ENCODE data around the gene MAMDC2. TPM values are rescaled to one million over a fixed set of nuclear protein-coding genes. Genes with fewer than 3 reads are reported as not detected.

MAMDC2 gene
- total RNA-seq, 1 donor from 2014 or later: not detected

- H3K9me3 Mint-ChIP-seq: no peaks in the 10 kb centered on the region
- intact Hi-C loops (cut with micrococcal nuclease): no loop called here
- H3K27ac Mint-ChIP-seq: no peak overlapping the region
- H3K36me3 Mint-ChIP-seq (ENCODE audit: low read depth): no peaks in the 10 kb centered on the region
- no peaks in the 10 kb centered on the region for H3K4me1 Mint-ChIP-seq
- DNase-seq: no peak
- peaks cover 5% of the 10 kb centered on the region for H3K27me3 Mint-ChIP-seq
- H3K4me3 Mint-ChIP-seq: no peak overlapping the region
Measured at GRCh38 chr9:70133253-70134208, 89.9 kb downstream of the MAMDC2 start.

DNA sequence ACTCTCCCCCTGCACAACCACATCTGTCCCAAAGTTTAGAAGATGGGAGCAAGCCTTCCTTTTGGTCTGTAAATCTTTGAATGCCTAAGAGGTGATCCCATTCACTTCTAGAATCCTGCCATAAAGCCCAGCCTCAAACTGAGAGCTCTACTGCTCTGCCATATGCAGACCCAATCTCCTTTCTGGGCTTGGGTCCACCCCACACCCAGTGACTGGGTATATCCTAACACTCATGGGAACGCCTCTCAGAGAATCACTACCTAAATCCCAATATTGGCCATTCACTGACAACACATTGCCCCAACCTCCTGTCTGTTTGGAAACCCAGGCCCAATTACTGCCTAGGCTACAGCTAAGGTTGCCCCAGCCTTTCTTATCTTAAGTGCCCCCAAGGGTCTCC is 90.7 kb downstream of the MAMDC2 start:
- Mint-ChIP-seq H3K36me3 (ENCODE audit: low read depth) (no peaks in the 10 kb centered on the region), H3K27me3 (peaks cover 5% of the 10 kb centered on the region), H3K9me3 (no peaks in the 10 kb centered on the region), H3K4me3 (no peak overlapping the region), H3K4me1 (no peaks in the 10 kb centered on the region), H3K27ac (no peak overlapping the region)
- intact Hi-C loops (cut with micrococcal nuclease): no loop called here
- no peak for DNase-seq

- Mint-ChIP-seq H3K4me3 (no peak overlapping the region), H3K27me3 (peaks cover 5% of the 10 kb centered on the region), H3K27ac (no peak overlapping the region), H3K36me3 (ENCODE audit: low read depth) (no peaks in the 10 kb centered on the region), H3K9me3 (no peaks in the 10 kb centered on the region), H3K4me1 (no peaks in the 10 kb centered on the region)
- intact Hi-C loops (cut with micrococcal nuclease): no loop called here
- no peak for DNase-seq
Measured at GRCh38 chr9:70135176-70135575, 91.5 kb downstream of the MAMDC2 start.

- no peak overlapping the region for H3K4me3 Mint-ChIP-seq
- peaks cover 5% of the 10 kb centered on the region for H3K27me3 Mint-ChIP-seq
- H3K27ac Mint-ChIP-seq: no peak overlapping the region
- intact Hi-C loops (cut with micrococcal nuclease): no loop called here
- H3K4me1 Mint-ChIP-seq: no peaks in the 10 kb centered on the region
- no peaks in the 10 kb centered on the region for H3K9me3 Mint-ChIP-seq
- no peak for DNase-seq
- no peaks in the 10 kb centered on the region for H3K36me3 Mint-ChIP-seq (ENCODE audit: low read depth)
Measured at GRCh38 chr9:70136632-70137031, 93.0 kb downstream of the MAMDC2 start.

GRCh38 chr9:70137577-70137976 is 93.9 kb downstream of the MAMDC2 start:
- H3K27me3 Mint-ChIP-seq: peaks cover 5% of the 10 kb centered on the region
- no peak for DNase-seq

GRCh38 chr9:70142101-70142500 is 98.5 kb downstream of the MAMDC2 start:
- Mint-ChIP-seq H3K27me3 (peaks cover 2% of the 10 kb centered on the region), H3K4me1 (no peaks in the 10 kb centered on the region), H3K27ac (no peak overlapping the region), H3K36me3 (ENCODE audit: low read depth) (no peaks in the 10 kb centered on the region), H3K9me3 (no peaks in the 10 kb centered on the region), H3K4me3 (no peak overlapping the region)
- intact Hi-C loops (cut with micrococcal nuclease): no loop called here
- no peak for DNase-seq

More at GRCh38 chr9:70137577-70137976, 93.9 kb downstream of the MAMDC2 start:
- Mint-ChIP-seq H3K4me3 (no peak overlapping the region), H3K9me3 (no peaks in the 10 kb centered on the region), H3K36me3 (ENCODE audit: low read depth) (no peaks in the 10 kb centered on the region), H3K27ac (no peak overlapping the region), H3K4me1 (no peaks in the 10 kb centered on the region)
- intact Hi-C loops (cut with micrococcal nuclease): no loop called here

- H3K27me3 Mint-ChIP-seq: peaks cover 2% of the 10 kb centered on the region
- no peak overlapping the region for H3K27ac Mint-ChIP-seq
- no peaks in the 10 kb centered on the region for H3K9me3 Mint-ChIP-seq
Measured at GRCh38 chr9:70143394-70144130, 99.9 kb downstream of the MAMDC2 start.

GRCh38 chr9:70144131-70144503 is 100.5 kb downstream of the MAMDC2 start:
- Mint-ChIP-seq H3K4me3 (no peak overlapping the region), H3K9me3 (no peaks in the 10 kb centered on the region), H3K27me3 (peaks cover 2% of the 10 kb centered on the region), H3K4me1 (no peaks in the 10 kb centered on the region), H3K27ac (no peak overlapping the region), H3K36me3 (ENCODE audit: low read depth) (no peaks in the 10 kb centered on the region)
- DNase-seq: no peak
- intact Hi-C loops (cut with micrococcal nuclease): no loop called here

More at GRCh38 chr9:70143394-70144130, 99.9 kb downstream of the MAMDC2 start:
- intact Hi-C loops (cut with micrococcal nuclease): no loop called here
- H3K4me3 Mint-ChIP-seq: no peak overlapping the region
- no peak for DNase-seq
- H3K36me3 Mint-ChIP-seq (ENCODE audit: low read depth): no peaks in the 10 kb centered on the region
- no peaks in the 10 kb centered on the region for H3K4me1 Mint-ChIP-seq

GRCh38 chr9:70145981-70146380 is 102.3 kb downstream of the MAMDC2 start:
- no peaks in the 10 kb centered on the region for H3K4me1 Mint-ChIP-seq
- no peak overlapping the region for H3K4me3 Mint-ChIP-seq
- H3K27me3 Mint-ChIP-seq: peaks cover 2% of the 10 kb centered on the region
- intact Hi-C loops (cut with micrococcal nuclease): no loop called here
- DNase-seq: no peak
- no peaks in the 10 kb centered on the region for H3K9me3 Mint-ChIP-seq
- no peak overlapping the region for H3K27ac Mint-ChIP-seq
- no peaks in the 10 kb centered on the region for H3K36me3 Mint-ChIP-seq (ENCODE audit: low read depth)

DNA sequence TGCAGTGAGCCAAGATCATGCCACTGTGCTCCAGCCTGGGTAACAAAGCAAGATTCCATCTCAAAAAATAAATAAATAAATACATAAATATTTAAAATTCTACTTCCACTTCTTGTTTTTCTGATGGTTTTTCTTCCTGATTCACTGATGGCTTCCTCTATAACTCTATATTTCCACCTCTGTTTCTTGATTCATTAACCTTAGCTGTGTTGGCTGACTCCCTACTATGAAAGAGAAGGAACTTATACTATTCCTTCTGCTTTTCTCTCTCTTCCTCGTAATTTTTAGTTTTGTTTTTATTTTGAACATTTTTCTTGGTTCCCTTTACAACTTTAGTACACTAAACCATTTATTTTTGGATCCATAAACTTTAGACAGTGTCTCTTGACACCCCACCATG is 103.5 kb downstream of the MAMDC2 start:
- Mint-ChIP-seq H3K27ac (no peak overlapping the region), H3K4me3 (no peak overlapping the region), H3K9me3 (no peaks in the 10 kb centered on the region), H3K27me3 (peaks cover 2% of the 10 kb centered on the region), H3K36me3 (ENCODE audit: low read depth) (no peaks in the 10 kb centered on the region), H3K4me1 (no peaks in the 10 kb centered on the region)
- no peak for DNase-seq
- intact Hi-C loops (cut with micrococcal nuclease): no loop called here

- Mint-ChIP-seq H3K4me3 (no peak overlapping the region), H3K9me3 (no peaks in the 10 kb centered on the region), H3K27me3 (peaks cover 2% of the 10 kb centered on the region), H3K36me3 (ENCODE audit: low read depth) (no peaks in the 10 kb centered on the region), H3K4me1 (no peaks in the 10 kb centered on the region), H3K27ac (no peak overlapping the region)
- DNase-seq: no peak
- intact Hi-C loops (cut with micrococcal nuclease): no loop called here
Measured at GRCh38 chr9:70147651-70148050, 104.0 kb downstream of the MAMDC2 start.

- Mint-ChIP-seq H3K27ac (no peak overlapping the region), H3K4me3 (no peak overlapping the region), H3K9me3 (no peaks in the 10 kb centered on the region), H3K4me1 (no peaks in the 10 kb centered on the region), H3K36me3 (ENCODE audit: low read depth) (no peaks in the 10 kb centered on the region), H3K27me3 (peaks cover 18% of the 10 kb centered on the region)
- DNase-seq: no peak
- intact Hi-C loops (cut with micrococcal nuclease): no loop called here
Measured at GRCh38 chr9:70152350-70152749, 108.7 kb downstream of the MAMDC2 start.

GRCh38 chr9:70156729-70157128 is 113.1 kb downstream of the MAMDC2 start:
- DNase-seq: no peak
- intact Hi-C loops (cut with micrococcal nuclease): no loop called here
- Mint-ChIP-seq H3K36me3 (ENCODE audit: low read depth) (no peaks in the 10 kb centered on the region), H3K9me3 (no peaks in the 10 kb centered on the region), H3K27ac (no peak overlapping the region), H3K27me3 (peaks cover 19% of the 10 kb centered on the region), H3K4me1 (no peaks in the 10 kb centered on the region), H3K4me3 (no peak overlapping the region)

DNA sequence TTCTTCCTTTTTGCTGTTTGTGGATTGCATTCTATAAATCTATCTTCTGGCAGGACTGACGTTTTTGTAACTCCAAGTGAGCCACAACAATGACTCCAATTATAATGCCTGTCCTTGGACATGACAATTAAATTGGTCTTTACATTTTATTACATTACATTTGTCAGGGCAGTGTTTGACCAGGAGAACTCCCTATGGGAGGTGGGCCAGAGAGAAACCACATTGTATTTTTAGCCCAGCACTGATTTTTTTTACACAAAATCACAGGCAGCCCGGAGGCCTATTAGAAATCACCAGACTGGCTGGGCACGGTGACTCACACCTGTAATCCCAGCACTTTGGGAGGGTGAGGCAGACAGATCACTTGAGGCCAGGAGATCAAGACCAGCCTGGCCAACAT is 116.0 kb downstream of the MAMDC2 start:
- Mint-ChIP-seq H3K36me3 (ENCODE audit: low read depth) (no peaks in the 10 kb centered on the region), H3K9me3 (no peaks in the 10 kb centered on the region), H3K27me3 (peaks cover 19% of the 10 kb centered on the region), H3K4me1 (no peaks in the 10 kb centered on the region), H3K27ac (no peak overlapping the region), H3K4me3 (no peak overlapping the region)
- intact Hi-C loops (cut with micrococcal nuclease): no loop called here
- DNase-seq: no peak
